HEK293T (cell line): ENCODE measurements around the gene ACSF3.

ENCODE experiments used
- ARNT ChIP-seq: fragments of 450-650 bp; IDR thresholded peaks from 2 replicates; pipeline ENCODE4 v1.6.1; 2017; ENCODE audit warnings: mild to moderate bottlenecking
- BHLHE40 ChIP-seq: fragments of 450-650 bp; IDR thresholded peaks from 2 replicates; pipeline ENCODE4 v1.6.1; 2016; ENCODE audit warnings: mild to moderate bottlenecking, moderate library complexity, borderline replicate concordance
- CTBP1 ChIP-seq: fragments of 450-650 bp; IDR thresholded peaks from 2 replicates; pipeline ENCODE4 v1.6.1; 2016; ENCODE audit warnings: borderline replicate concordance
- ELF4 ChIP-seq: fragments of 450-650 bp; IDR thresholded peaks from 2 replicates; pipeline ENCODE4 v1.6.1; 2017; ENCODE audit warnings: antibody characterized with exemption
- FOXA1 ChIP-seq: fragments of 450-650 bp; IDR thresholded peaks from 2 replicates; pipeline ENCODE4 v1.6.1; 2016; ENCODE audit warnings: mild to moderate bottlenecking
- FOXK2 ChIP-seq: fragments of 450-650 bp; IDR thresholded peaks from 2 replicates; pipeline ENCODE4 v1.6.1; 2016; ENCODE audit warnings: mild to moderate bottlenecking
- FOXM1 ChIP-seq: fragments of 450-650 bp; IDR thresholded peaks from 2 replicates; pipeline ENCODE4 v1.6.1; 2017; ENCODE audit warnings: mild to moderate bottlenecking, borderline replicate concordance
- L3MBTL2 ChIP-seq: fragments of 450-650 bp; conservative IDR thresholded peaks from 2 replicates; pipeline ENCODE4 v1.6.1; 2016; ENCODE audit warnings: mild to moderate bottlenecking
- LEF1 ChIP-seq: fragments of 450-650 bp; IDR thresholded peaks from 2 replicates; pipeline ENCODE4 v1.6.1; 2017; ENCODE audit warnings: mild to moderate bottlenecking, borderline replicate concordance
- NFRKB ChIP-seq: fragments of 450-650 bp; IDR thresholded peaks from 2 replicates; pipeline ENCODE4 v1.6.1; 2016; ENCODE audit warnings: mild to moderate bottlenecking, moderate library complexity
- SP1 ChIP-seq: fragments of 450-650 bp; IDR thresholded peaks from 2 replicates; pipeline ENCODE4 v1.6.1; 2017
- SUZ12 ChIP-seq: fragments of 450-650 bp; IDR thresholded peaks from 2 replicates; pipeline ENCODE4 v1.6.1; 2016; ENCODE audit warnings: mild to moderate bottlenecking
- TARDBP ChIP-seq: fragments of 450-650 bp; IDR thresholded peaks from 2 replicates; pipeline ENCODE4 v1.6.1; 2016
- TF ChIP-seq, protein P1 (sequence below): fragments of 450-650 bp; IDR thresholded peaks from 2 replicates; pipeline ENCODE4 v1.6.1; 2016

GRCh38 chr16:89093602-89094251, at the start of gene ACSF3:
- TF ChIP-seq FOXA1 (no peak), CTBP1 (no peak), BHLHE40 (no peak), TARDBP (no peak), LEF1 (peak; percentile 48; the same call in 1 of the 2 replicates), L3MBTL2 (no peak), ARNT (peak; percentile 57), FOXM1 (peak; percentile 71; the same call in 1 of the 2 replicates), SP1 (no peak), ELF4 (no peak), SUZ12 (no peak), FOXK2 (no peak), NFRKB (no peak)
- TF ChIP-seq, protein P1, sequence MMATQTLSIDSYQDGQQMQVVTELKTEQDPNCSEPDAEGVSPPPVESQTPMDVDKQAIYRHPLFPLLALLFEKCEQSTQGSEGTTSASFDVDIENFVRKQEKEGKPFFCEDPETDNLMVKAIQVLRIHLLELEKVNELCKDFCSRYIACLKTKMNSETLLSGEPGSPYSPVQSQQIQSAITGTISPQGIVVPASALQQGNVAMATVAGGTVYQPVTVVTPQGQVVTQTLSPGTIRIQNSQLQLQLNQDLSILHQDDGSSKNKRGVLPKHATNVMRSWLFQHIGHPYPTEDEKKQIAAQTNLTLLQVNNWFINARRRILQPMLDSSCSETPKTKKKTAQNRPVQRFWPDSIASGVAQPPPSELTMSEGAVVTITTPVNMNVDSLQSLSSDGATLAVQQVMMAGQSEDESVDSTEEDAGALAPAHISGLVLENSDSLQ = no peak
